Ramos (cell line): ENCODE data around the gene FKTN.

Experiments used
- in situ Hi-C: fragments of 300-500 bp; cut with MboI; formaldehyde crosslinking; loops from one replicate; pipeline ENCODE4 v1.14.3; 2022; ENCODE audit warnings: low sequenced_read_pairs; ENCODE audit not compliant: unreplicated experiment

The FKTN gene

DNA sequence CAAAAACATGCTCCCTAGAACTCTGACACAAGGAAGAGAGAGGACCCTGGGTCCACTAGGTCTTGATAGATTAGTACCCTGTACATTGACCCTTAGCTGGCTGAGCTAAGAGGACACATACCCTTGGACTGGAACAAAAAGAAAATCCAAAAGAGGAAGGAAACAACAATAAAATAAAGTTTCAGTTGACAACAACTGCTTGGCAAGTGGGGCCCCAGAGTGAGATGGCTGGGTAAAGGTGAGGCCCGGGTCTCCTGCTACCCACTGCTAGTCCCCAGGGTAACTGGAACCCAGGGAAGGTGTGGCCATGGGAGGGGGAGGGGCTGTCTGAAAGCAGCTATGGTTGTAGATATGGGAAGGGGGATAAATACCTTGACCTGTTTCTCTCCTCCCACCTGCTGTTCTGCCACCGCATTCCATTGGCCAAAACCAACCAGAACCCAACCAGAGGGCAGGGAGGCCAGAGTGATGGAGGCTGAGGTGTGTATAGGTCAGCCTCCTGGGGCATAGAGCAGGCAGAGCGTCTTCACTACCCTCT lies 116.0 kb downstream of the FKTN start:
- in situ Hi-C loops = no loop called here

- in situ Hi-C loops = no loop called here
These were observed 118.5 kb downstream of the FKTN start for GRCh38 chr9:105676351-105676923.

GRCh38 chr9:105678163-105678562 lies 120.2 kb downstream of the FKTN start:
- in situ Hi-C loops = no loop called here

GRCh38 chr9:105678781-105679180 lies 120.8 kb downstream of the FKTN start:
- in situ Hi-C loops = no loop called here

DNA sequence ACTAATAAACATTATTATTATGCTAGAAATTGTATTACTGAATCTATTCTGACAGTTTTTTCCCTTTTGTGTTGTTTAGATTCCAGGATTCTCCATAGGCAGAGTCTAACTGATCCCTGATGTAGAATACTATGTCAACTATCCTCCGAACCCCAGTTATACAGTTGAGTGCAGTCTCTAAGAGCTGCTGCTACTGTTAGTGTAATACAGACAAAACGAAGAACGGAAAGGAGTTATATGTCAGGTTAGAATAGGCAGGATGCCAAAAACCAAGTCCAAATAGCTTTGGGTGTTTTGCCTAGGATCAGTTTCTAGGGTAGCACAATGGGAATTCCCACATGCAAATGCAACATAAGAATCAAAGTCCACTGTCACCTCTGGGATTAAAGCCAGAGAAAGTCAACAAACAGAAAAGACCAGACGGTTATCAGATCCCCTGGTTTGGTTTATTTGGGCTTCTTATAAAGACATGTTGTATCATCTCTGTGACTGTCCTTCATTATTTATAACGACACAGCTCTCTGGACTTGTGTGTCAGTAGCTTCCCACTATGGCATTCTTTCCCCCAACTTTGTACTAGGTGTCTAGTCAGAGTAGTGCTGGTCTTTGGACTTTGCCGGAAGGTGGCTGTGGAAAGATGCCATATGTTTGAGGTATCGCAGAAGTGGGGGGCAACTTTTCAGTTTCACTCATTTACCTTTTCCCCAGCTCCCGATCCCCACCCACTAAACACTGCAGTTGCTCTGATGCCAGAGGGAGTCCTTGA lies 121.5 kb downstream of the FKTN start:
- in situ Hi-C loops = no loop called here

DNA sequence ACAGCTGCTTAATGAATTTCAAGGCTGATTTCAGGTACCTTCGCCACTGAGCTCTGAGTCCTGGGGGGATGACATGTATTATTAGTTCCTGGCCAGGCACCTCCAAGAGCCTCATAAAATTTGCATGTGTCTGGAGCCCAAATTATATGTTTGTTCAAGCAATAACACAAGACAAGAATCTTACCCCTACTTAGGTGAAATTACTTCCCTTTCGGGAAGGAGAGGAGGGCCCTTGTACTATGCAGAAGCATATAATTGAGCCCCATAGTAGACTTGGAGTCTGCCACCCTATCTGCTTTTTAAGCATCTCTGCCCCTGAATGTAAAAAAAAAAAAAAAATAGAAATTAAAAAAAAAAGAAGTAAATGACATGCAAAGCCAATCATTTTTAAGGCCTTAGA lies 123.4 kb downstream of the FKTN start:
- in situ Hi-C loops = no loop called here

DNA sequence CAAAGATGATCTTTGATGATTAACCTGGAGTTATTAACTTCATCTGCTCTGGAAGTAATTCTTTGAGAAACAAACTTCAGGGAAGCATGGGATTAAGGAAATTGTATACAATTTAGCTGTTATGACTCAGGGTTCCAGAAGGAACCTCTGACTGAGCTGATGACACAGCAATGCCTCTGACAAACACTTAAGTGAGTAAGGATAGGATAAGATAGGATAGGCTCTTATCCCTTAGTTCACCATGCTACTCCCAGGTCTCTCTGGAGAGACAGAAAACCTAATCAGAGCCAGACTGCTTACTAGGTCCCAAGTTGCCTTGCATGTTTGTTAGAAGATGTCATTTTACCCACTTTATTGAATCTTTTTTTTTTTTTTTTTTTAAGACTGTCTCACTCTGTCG lies 123.8 kb downstream of the FKTN start:
- in situ Hi-C loops = no loop called here

DNA sequence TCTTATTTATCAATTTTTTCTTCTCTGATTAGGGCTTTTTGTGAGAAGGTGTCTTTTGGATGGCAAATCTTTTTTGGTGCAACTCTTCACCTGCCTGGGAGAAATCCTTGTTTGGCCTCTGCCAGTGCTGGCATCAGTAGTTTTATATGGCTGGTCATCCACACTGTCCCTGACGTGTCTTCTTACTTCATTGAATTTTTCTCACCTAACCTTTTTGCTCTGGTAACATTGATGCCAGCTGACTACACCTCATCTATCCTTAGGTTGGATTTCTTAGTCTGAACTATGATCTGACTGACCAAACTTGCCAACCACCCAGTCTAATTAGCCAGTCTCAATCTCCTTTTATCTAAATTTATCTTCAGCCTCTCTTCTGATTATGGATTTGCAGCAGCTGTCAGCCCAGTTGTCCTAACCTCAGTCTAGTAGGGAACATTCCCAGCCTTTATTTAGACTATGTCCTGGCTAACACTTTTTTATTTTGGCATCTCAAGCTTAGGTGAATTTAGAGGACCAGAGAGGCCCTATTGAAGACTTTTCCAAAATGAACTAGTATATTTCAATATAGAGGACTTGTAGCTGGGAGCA lies 125.9 kb downstream of the FKTN start:
- in situ Hi-C loops = no loop called here

DNA sequence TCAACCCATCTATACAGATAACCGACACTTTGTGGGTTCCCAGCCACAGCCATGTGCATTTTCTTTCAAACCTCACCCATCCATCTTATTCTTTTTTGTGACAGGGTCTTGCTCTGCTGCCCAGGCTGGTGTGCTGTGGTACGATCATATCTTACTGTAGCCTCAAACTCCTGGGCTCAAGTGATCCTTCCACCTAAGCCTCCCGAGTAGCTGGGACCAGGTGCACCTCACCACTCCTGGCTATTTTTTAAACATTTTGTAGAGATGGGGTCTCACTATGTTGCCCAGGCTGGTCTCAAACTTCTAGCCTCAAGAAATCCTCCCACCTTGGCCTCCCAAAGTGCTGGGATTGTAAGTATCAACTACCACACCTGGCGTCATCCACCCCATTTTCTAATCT lies 129.0 kb downstream of the FKTN start:
- in situ Hi-C loops = no loop called here
